ENCODE data around the gene PRXL2B.
A peak's percentile ranks its signal among the peaks of the same experiment; 100 is the strongest.
"Not testable (repeated sequence)": the region's sequence is repeated elsewhere in the genome, so short reads cannot be mapped to it uniquely, and the experiment has no call there.

Gene PRXL2B

DNA sequence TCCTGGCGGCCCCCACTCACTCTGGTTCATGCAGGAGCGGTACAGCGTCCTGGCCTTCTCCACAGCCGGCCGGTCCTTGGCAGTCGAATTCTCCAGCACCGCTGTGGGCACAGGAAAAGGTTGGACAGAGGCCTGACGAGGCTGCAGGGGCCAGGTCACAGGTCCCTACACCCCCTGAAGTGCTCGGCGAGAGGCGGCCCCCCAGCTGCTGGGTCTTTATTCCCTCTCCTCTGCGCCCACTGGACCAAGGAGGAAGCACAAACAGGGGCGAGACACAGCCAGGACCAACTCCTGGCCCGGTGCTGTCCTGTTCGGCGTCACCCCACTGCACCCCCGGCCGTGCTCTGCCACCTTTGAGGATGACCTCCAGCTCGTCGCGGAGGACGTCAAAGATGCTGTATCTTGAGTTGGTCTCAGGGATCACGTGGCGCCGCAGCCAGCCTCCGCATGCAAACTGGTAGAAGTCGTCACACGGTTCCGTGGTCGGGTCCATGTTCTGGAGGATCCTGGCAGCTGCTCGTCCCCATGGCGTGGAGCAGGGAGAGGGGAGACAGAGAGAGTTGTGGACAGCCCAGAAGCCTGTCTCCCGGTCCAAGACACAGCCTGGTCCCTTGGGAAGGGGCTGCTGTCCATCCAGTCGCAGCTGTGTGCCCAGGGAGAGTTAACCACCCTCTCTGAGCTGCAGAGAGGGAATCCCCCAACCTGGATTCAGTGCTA is 22.9 kb downstream of the PRXL2B start:
- intact Hi-C loops (cut with micrococcal nuclease) = no loop called here
- no peaks in the 10 kb centered on the region for H3K4me1 Mint-ChIP-seq (ENCODE audit: low read depth)
- H3K27me3 Mint-ChIP-seq = peaks cover 26% of the 10 kb centered on the region
- H3K4me3 Mint-ChIP-seq = no peak overlapping the region
- H3K36me3 Mint-ChIP-seq (ENCODE audit: low read depth) = no peaks in the 10 kb centered on the region
- H3K9me3 Mint-ChIP-seq = peaks cover 15% of the 10 kb centered on the region
- no peak overlapping the region for H3K27ac Mint-ChIP-seq

DNA sequence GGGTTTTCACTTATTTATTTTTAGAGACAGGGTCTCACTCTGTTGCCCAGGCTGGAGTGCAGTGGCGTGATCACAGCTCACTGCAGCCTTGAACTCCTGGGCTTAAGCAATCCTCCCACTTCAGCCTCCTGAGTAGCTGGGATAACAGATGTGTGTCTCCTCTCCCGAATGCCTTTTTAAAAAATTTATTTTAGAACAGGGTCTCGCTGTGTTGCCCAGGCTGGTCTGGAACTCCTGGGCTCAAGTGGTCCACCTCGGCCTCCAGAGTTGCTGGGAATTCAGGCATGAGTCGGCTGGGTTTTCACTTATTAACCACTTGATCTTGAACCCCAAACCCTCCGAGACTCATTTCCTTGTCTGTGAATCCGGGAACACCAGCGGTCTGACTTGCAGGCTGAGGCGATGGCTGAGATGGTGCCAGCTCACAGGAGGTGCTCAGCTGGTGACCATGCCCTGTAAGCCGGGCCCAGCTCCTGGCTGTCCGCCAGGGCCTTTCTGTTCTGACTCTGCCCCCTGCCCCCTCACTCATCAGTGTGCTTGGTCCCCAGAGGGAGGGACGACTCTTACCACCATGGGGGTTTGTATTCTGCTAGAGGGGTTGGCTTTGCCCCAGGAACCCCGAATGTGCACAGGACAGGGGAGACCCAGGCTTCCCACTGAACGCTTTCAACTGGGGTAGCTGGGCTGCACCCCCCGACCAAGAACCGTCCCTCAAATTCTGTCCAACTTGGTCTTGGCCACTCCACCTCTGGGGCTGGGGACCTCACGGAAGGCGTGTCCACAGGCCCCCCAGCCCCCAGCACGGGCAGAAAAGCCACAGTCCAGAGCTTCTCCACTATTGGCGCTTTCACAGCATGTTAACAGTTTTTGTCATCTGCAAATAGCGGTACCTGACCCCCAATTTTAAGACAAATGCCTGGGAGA is 23.7 kb downstream of the PRXL2B start:
- intact Hi-C loops (cut with micrococcal nuclease) = no loop called here
- Mint-ChIP-seq H3K4me3 (no peak overlapping the region), H3K9me3 (peaks cover 15% of the 10 kb centered on the region), H3K4me1 (ENCODE audit: low read depth) (no peaks in the 10 kb centered on the region), H3K36me3 (ENCODE audit: low read depth) (no peaks in the 10 kb centered on the region), H3K27me3 (peaks cover 28% of the 10 kb centered on the region), H3K27ac (no peak overlapping the region)

DNA sequence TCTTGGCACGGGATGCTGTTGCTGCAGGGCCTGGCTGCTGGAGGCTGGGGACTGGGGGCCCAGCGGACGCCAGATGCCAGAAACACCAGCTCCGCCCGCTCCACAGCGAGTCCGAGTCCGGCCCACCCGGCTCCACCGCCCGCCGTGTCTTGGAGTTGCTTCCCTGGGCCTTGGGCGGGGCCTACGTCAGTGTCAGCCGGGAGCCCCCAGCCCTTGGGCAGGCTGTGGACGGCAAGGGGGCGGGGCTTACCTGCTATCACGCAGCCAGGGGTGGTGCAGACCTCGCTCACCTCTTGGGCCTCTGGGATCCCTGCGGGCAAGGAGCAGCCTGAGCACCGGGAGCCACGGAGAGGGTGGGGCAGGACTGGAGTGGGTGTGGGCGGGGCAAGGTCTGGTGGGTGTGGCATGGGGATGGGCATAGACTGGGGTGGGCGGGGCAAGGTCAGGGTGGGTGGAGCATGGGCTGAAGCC is 24.5 kb downstream of the PRXL2B start:
- Mint-ChIP-seq H3K36me3 (ENCODE audit: low read depth) (no peaks in the 10 kb centered on the region), H3K27me3 (peaks cover 28% of the 10 kb centered on the region), H3K9me3 (peaks cover 23% of the 10 kb centered on the region), H3K4me3 (peak overlapping the region; percentile 51), H3K27ac (no peak overlapping the region), H3K4me1 (ENCODE audit: low read depth) (no peaks in the 10 kb centered on the region)
- intact Hi-C loops (cut with micrococcal nuclease) = no loop called here

DNA sequence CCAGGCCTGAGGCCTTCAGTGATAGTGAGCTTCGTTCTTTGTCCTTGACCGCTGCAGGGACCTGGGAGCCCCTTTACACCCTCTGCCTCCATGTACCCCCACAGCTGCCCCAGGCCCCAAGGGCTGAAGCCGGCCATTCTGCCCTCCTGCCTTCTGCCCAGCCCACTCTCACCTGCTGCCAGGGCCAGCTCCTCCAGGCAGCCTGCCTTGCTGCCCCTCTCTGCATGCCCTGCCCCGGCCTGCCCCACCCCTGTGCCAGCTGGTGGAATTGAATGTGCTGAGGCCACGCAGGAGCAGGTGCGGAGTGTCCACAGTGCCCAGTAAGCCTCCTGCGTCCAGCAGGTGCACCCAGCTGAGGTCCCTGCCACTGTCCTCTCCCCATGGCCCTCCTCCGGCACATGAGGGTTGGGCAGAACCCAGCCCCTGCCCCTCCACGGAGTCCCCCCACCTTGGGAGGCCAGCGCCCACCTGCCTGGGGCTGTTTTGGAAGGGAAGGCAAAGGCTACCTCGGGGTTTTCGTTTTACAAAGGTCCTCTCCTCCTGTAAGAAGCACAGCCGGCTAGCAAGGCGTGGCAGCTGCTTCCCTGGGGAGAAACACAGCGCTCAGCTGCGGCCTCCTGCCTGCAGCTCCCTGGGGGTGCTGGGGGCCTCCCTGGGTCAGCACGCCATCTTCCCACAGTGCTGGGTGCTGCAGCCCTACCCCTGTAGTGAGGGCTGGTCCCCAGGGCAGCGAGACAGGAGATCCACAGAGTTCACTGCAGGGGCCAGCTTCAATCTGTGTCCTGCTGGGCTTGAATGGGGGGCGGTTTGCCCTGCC is 25.3 kb downstream of the PRXL2B start:
- H3K27ac Mint-ChIP-seq = no peak overlapping the region
- no peak overlapping the region for H3K4me3 Mint-ChIP-seq
- peaks cover 31% of the 10 kb centered on the region for H3K27me3 Mint-ChIP-seq
- intact Hi-C loops (cut with micrococcal nuclease) = no loop called here
- no peaks in the 10 kb centered on the region for H3K4me1 Mint-ChIP-seq (ENCODE audit: low read depth)
- H3K36me3 Mint-ChIP-seq (ENCODE audit: low read depth) = no peaks in the 10 kb centered on the region
- peaks cover 28% of the 10 kb centered on the region for H3K9me3 Mint-ChIP-seq

DNA sequence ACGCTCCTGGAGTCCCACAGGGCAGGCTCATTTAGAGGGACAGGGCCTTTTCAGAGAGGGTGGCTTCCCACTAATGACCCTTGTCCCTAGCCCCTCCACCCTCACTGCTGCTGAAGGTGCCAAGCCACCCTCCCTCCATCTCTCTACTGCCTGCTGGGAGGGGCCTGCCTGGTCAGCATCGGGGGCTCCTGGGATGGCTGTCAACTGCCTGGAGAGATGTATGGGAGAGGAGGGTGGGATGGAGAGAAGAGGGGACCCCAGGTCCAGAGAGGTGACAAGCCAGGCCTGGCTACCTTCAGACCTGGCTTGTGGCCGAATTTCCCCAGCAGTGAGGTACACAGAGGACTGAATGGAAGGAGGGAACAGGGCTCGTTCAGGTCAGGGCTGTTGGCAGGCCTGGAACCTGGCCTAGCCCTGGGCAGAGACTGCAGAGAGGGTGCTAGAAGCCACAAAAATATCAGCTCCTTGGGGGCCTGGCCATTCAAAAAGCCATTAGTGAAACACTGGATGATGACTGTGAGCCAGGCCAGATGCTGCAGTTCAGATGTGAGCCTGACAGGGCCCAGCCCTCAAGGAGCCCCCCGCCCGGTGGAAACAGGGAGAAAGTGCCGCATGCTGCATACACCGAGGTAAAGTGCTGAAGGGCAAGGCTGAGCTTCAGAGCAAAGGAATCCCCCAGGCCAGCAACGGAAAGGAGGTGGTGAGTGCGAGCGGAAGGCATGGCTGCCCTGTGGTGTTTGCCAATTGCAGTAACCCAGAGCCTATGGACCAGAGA is 26.2 kb downstream of the PRXL2B start:
- Mint-ChIP-seq H3K4me1 (ENCODE audit: low read depth) (no peaks in the 10 kb centered on the region), H3K4me3 (no peak overlapping the region)
- intact Hi-C loops (cut with micrococcal nuclease) = no loop called here

DNA sequence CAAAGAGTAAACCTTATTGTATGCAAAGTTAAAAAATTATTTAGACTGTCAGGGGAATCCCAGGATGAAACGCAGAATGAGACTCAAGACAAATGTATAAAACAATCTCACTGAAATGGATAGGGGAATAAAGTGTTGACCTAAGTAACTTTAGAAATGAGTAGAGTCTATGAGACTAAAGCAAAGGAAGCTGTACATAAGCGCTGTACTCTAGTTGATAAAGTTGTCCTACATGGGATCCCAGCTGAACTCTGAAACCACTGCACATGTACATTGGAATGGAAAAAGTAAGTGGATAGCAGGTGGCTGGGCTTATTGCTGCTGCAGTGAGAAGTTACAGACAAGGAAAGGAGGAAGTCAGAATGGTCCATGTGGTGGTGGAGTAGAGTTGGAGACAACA is 27.6 kb downstream of the PRXL2B start:
- Mint-ChIP-seq H3K4me3 (no peak overlapping the region), H3K27ac (no peak overlapping the region), H3K9me3 (peaks cover 28% of the 10 kb centered on the region), H3K4me1 (ENCODE audit: low read depth) (peaks cover 5% of the 10 kb centered on the region), H3K36me3 (ENCODE audit: low read depth) (no peaks in the 10 kb centered on the region), H3K27me3 (peaks cover 34% of the 10 kb centered on the region)
- intact Hi-C loops (cut with micrococcal nuclease) = no loop called here

More for the DNA sequence above, 26.2 kb downstream of the PRXL2B start:
- H3K27me3 Mint-ChIP-seq = peaks cover 31% of the 10 kb centered on the region
- H3K27ac Mint-ChIP-seq = no peak overlapping the region
- H3K36me3 Mint-ChIP-seq (ENCODE audit: low read depth) = no peaks in the 10 kb centered on the region
- H3K9me3 Mint-ChIP-seq = peaks cover 28% of the 10 kb centered on the region

DNA sequence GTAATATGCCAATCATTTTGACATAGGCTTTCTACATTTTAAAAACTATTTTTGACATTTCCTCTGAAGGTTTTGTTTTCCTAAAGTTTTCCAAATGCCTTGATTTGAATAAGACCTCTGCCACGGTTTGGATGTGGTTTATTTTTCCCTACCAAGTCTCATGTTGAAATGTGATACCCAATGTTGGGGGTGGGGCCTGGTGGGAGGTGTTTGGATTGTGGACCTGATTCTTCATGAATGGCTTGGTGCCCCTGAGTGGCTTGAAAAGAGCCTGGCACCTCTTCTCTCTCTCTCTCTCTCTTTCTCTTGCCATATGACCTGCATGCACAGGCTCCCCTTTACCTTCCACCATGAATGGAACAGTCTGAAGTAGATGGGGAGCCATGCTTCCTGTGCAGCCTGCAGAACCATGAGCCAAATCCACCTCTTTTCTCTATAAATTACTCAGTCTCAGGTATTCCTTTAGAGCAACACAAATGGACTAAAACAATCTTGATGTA is 31.4 kb downstream of the PRXL2B start:
- Mint-ChIP-seq H3K4me1 (ENCODE audit: low read depth) (peaks cover 5% of the 10 kb centered on the region), H3K9me3 (peaks cover 28% of the 10 kb centered on the region), H3K27me3 (peaks cover 45% of the 10 kb centered on the region), H3K36me3 (ENCODE audit: low read depth) (no peaks in the 10 kb centered on the region), H3K4me3 (no peak overlapping the region), H3K27ac (no peak overlapping the region)
- intact Hi-C loops (cut with micrococcal nuclease) = no loop called here

DNA sequence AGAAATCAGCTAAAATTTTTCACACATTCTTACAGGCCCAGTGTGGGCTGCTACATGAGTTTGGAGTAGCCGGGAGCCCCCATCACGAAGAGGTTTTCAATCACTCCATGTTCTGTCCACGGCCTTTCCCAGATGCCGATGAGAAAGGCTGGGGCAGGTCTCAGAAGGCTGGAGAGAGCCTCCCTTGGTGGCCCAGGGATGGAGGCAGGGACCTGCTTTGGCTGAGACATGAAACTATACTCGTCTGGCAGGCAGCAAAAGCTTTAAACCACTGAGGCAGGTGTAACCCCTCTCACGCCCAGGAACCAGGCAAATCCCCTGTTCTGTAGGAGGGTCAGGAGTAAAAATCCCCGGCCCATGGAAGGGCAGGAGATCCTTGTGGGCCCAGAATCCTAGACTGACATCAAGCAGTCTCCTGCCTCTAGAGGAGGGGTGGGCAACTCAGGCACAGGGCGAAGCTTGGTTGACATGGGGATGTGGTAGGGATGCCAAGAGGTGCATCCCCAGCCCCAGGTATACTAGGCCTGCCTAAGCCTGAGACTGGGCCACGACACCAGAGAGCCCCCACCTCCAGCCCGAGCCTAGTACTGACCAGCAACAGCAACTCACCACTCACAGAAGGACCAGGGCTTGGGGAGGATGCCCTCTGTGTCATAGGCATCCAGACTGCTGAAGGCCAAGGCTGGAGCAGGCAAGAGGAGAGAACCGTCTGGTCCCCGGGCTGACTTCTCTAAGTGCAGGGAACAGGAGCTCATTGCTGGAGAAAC is 37.2 kb downstream of the PRXL2B start:
- H3K9me3 Mint-ChIP-seq = no peaks in the 10 kb centered on the region
- no peak overlapping the region for H3K27ac Mint-ChIP-seq
- intact Hi-C loops (cut with micrococcal nuclease) = no loop called here
- H3K27me3 Mint-ChIP-seq = peaks cover 69% of the 10 kb centered on the region
- H3K36me3 Mint-ChIP-seq (ENCODE audit: low read depth) = no peaks in the 10 kb centered on the region
- no peak overlapping the region for H3K4me3 Mint-ChIP-seq
- H3K4me1 Mint-ChIP-seq (ENCODE audit: low read depth) = no peaks in the 10 kb centered on the region

DNA sequence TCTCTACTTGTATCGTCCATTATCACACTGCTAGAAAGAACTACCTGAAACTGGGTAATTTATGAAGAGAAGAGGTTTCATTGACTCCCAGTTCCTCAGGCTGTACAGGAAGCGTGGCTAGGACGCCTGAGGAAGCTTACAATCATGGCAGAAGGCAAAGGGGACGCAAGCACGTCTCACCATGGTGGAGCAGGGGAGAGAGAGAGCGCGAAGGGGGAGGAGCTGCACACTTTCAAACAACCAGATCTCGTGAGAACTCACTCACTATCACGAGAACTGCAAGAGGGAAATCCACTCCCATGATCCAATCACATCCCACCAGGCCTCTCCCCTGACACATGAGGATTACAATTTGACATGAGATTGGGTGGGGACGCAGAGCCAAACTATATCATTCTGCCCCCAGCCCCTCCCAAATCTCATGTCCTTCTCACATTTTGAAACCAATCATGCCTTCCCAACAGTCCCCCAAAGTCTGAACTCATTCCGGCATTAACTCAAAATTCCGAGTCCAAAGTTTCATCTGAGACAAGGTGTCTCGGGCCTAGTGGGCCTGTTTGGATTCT is 38.2 kb downstream of the PRXL2B start:
- intact Hi-C loops (cut with micrococcal nuclease) = no loop called here
- Mint-ChIP-seq H3K27me3 (peaks cover 73% of the 10 kb centered on the region), H3K4me1 (ENCODE audit: low read depth) (no peaks in the 10 kb centered on the region), H3K36me3 (ENCODE audit: low read depth) (no peaks in the 10 kb centered on the region), H3K4me3 (no peak overlapping the region), H3K27ac (no peak overlapping the region), H3K9me3 (no peaks in the 10 kb centered on the region)

DNA sequence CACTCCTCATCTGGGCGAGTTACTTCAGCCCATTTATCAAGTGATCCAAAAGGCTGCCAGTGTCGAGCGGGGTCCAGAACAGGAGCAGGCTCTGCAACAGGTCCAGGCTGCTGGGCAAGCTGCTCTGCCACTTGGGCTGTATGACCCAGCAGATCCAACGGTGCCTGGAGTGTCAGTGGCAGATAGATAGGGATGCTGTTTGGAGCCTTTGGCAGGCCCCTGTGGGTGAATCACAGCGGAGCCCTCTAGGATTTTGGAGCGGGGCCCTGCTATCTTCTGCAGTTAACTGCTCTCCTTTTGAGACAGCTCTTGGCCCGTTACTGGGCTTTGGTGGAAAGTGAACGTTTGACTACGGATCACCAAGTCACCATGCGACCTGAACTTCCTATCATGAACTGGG is 38.7 kb downstream of the PRXL2B start:
- Mint-ChIP-seq H3K4me3 (no peak overlapping the region), H3K36me3 (ENCODE audit: low read depth) (no peaks in the 10 kb centered on the region)

DNA sequence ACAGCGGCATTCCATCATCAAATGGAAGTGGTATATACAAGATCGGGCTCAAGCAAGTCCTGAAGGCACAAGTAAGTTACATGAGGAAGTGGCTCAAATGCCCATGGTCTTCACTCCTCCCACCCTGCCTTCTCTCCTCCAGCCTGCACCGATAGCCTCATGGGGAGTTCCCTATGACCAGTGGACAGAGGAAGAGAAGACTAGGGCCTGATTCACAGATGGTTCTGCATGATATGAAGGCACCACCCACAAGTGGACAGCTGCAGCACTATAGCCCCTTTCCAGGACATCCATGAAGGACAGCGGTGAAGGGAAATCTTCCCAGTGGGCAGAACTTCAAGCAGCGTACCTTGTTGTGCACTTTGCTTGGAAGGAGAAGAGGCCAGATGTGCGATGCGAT is 39.2 kb downstream of the PRXL2B start:
- H3K4me3 Mint-ChIP-seq; H3K36me3 Mint-ChIP-seq (ENCODE audit: low read depth); intact Hi-C loops (cut with micrococcal nuclease); H3K27ac Mint-ChIP-seq; H3K4me1 Mint-ChIP-seq (ENCODE audit: low read depth); H3K9me3 Mint-ChIP-seq: not testable (repeated sequence)
- H3K27me3 Mint-ChIP-seq = peaks cover 78% of the 10 kb centered on the region

More for the DNA sequence above, 38.7 kb downstream of the PRXL2B start:
- intact Hi-C loops (cut with micrococcal nuclease) = no loop called here
- peaks cover 76% of the 10 kb centered on the region for H3K27me3 Mint-ChIP-seq
- no peak overlapping the region for H3K27ac Mint-ChIP-seq
- H3K4me1 Mint-ChIP-seq (ENCODE audit: low read depth) = no peaks in the 10 kb centered on the region
- H3K9me3 Mint-ChIP-seq = peaks cover 4% of the 10 kb centered on the region

DNA sequence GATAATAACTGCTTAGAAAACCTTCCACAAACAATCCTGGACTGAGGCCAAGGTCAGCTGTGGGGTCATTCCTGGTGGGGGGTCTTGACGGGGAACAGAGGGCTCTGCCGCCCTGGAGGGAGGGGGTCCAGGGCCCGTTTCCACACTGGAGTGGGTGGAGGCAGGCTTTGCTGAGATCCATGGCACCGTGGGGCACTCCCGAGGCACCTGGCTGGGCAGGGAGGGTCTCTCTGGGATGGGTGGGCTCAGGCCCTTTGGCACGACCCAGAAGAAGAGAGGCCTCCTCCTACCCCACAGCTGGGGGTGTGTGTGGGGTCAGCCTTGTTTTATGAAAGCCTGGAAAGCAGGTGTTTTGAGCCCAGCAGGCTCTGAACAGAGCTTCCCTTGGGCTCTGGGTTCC is 41.2 kb downstream of the PRXL2B start:
- no peak overlapping the region for H3K4me3 Mint-ChIP-seq
- H3K9me3 Mint-ChIP-seq = peaks cover 10% of the 10 kb centered on the region
- H3K36me3 Mint-ChIP-seq (ENCODE audit: low read depth) = no peaks in the 10 kb centered on the region
- no peak overlapping the region for H3K27ac Mint-ChIP-seq
- intact Hi-C loops (cut with micrococcal nuclease) = no loop called here
- peaks cover 1% of the 10 kb centered on the region for H3K4me1 Mint-ChIP-seq (ENCODE audit: low read depth)
- peaks cover 79% of the 10 kb centered on the region for H3K27me3 Mint-ChIP-seq
